NCI-H510A (cell line): Measurements from ENCODE around the gene USP8.
"Not testable (repeated sequence)": the region's sequence is repeated elsewhere in the genome, so short reads cannot be mapped to it uniquely, and the experiment has no call there.

ENCODE experiments used
- DNase-seq: peaks from one replicate; lab custom pipeline; 2025; lab: John Stamatoyannopoulos, UW

Gene USP8

GRCh38 chr15:50440932-50441331 is 16.7 kb downstream of the USP8 start:
- no peak for DNase-seq

- DNase-seq: no peak
Observed at GRCh38 chr15:50452927-50453326, 28.7 kb downstream of the USP8 start.

- DNase-seq: no peak
Observed at GRCh38 chr15:50458348-50459112, 34.3 kb downstream of the USP8 start.

GRCh38 chr15:50463423-50464358 is 39.5 kb downstream of the USP8 start:
- DNase-seq: no peak

GRCh38 chr15:50471072-50471471 is 46.9 kb downstream of the USP8 start:
- no peak for DNase-seq

- no peak for DNase-seq
Observed at GRCh38 chr15:50476143-50476542, 51.9 kb downstream of the USP8 start.

- DNase-seq: no peak
Observed at GRCh38 chr15:50484781-50485180, 60.6 kb downstream of the USP8 start.

GRCh38 chr15:50485389-50485788 is 61.2 kb downstream of the USP8 start:
- DNase-seq: no peak

GRCh38 chr15:50487287-50487686 is 63.1 kb downstream of the USP8 start:
- DNase-seq: no peak

- DNase-seq: no peak
Observed at GRCh38 chr15:50493625-50494024, 69.4 kb downstream of the USP8 start.

- DNase-seq: not testable (repeated sequence)
Observed at GRCh38 chr15:50494547-50494946, 70.3 kb downstream of the USP8 start.

- DNase-seq: no peak
Observed at GRCh38 chr15:50496692-50497091, 72.5 kb downstream of the USP8 start.

- no peak for DNase-seq
Observed at GRCh38 chr15:50500352-50500751, 76.1 kb downstream of the USP8 start.

GRCh38 chr15:50501815-50502214 is 77.6 kb downstream of the USP8 start:
- DNase-seq: no peak

- DNase-seq: no peak
Observed at GRCh38 chr15:50503144-50503543, 78.9 kb downstream of the USP8 start.

GRCh38 chr15:50505656-50506055 is 81.5 kb downstream of the USP8 start:
- DNase-seq: not testable (repeated sequence)

- DNase-seq: no peak
Observed at GRCh38 chr15:50506121-50506520, 81.9 kb downstream of the USP8 start.

- DNase-seq: no peak
Observed at GRCh38 chr15:50513001-50513400, 88.8 kb downstream of the USP8 start.

- DNase-seq: no peak
Observed at GRCh38 chr15:50519740-50520425, 95.7 kb downstream of the USP8 start.

GRCh38 chr15:50523851-50524251 is 99.6 kb downstream of the USP8 start:
- no peak for DNase-seq

- DNase-seq: no peak
Observed at GRCh38 chr15:50531163-50531562, 107.0 kb downstream of the USP8 start.

GRCh38 chr15:50531766-50532165 is 107.6 kb downstream of the USP8 start:
- no peak for DNase-seq

- no peak for DNase-seq
Observed at GRCh38 chr15:50542887-50543210, 118.6 kb downstream of the USP8 start.
